22Rv1 (cell line): ENCODE measurements around the gene GYS1.
"Not testable (repeated sequence)": the region's sequence is repeated elsewhere in the genome, so short reads cannot be mapped to it uniquely, and the experiment has no call there.

Experiments used
- ZFX ChIP-seq: fragments of 450-650 bp; IDR thresholded peaks from 2 replicates; pipeline ENCODE4 v1.6.1; 2017; ENCODE audit warnings: antibody characterized with exemption, borderline replicate concordance
- TF ChIP-seq, protein P1 (sequence below): fragments of 450-650 bp; IDR thresholded peaks from 2 replicates; pipeline ENCODE4 v1.5.1; 2017; ENCODE audit warnings: mild to moderate bottlenecking

DNA sequence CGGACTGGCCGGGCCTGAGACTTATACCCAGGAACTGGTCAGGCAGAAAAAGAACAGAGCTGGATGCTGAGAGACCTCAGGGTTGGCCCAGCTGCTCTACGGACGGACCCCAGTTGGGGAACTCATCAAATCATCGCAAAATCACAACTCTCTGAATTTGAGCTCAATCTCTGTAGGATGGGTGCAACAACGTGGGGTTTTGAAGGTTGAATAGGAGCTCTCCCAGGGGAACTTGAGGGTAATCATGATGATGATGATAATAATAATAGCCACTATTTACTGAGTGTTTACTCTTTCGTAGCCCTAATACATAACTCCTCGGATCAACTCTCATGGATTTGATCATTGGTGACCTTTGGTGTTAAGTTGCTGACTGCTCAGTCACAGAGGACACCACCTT is 37.2 kb upstream of the GYS1 start:
- TF ChIP-seq, protein P1, sequence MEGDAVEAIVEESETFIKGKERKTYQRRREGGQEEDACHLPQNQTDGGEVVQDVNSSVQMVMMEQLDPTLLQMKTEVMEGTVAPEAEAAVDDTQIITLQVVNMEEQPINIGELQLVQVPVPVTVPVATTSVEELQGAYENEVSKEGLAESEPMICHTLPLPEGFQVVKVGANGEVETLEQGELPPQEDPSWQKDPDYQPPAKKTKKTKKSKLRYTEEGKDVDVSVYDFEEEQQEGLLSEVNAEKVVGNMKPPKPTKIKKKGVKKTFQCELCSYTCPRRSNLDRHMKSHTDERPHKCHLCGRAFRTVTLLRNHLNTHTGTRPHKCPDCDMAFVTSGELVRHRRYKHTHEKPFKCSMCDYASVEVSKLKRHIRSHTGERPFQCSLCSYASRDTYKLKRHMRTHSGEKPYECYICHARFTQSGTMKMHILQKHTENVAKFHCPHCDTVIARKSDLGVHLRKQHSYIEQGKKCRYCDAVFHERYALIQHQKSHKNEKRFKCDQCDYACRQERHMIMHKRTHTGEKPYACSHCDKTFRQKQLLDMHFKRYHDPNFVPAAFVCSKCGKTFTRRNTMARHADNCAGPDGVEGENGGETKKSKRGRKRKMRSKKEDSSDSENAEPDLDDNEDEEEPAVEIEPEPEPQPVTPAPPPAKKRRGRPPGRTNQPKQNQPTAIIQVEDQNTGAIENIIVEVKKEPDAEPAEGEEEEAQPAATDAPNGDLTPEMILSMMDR, result not testable (repeated sequence)
- TF ChIP-seq ZFX, result not testable (repeated sequence)
